COLO668 (cell line): ENCODE measurements around the gene CABS1.

Experiments used
- DNase-seq: peaks from one replicate; lab custom pipeline; 2025; ENCODE audit not compliant: unreplicated experiment; lab: John Stamatoyannopoulos, UW

CABS1 gene

GRCh38 chr4:70380578-70380977 is 45.8 kb downstream of the CABS1 start:
- no peak for DNase-seq

GRCh38 chr4:70382691-70383181 is 48.0 kb downstream of the CABS1 start, which contains the start of gene SMR3B:
TSS of gene SMR3B (plus strand) at chr4:70383131. CDS start at chr4:70384511, 1,380 bp downstream.
- no peak for DNase-seq
